PC-3 (cell line): ENCODE measurements around the gene NTM.

Experiments
- CTCF ChIP-seq: fragments of 300-600 bp; sonication (generic); conservative IDR thresholded peaks from 2 replicates; pipeline ENCODE4 v1.5.1; 2017; ENCODE audit warnings: antibody characterized with exemption, low read depth, mild to moderate bottlenecking, low read length
- EZH2 ChIP-seq: fragments of 300-600 bp; sonication (generic); IDR thresholded peaks from one replicate; pipeline ENCODE4 v1.6.1; 2017; ENCODE audit warnings: antibody characterized with exemption, mild to moderate bottlenecking, low read length; ENCODE audit not compliant: unreplicated experiment

DNA sequence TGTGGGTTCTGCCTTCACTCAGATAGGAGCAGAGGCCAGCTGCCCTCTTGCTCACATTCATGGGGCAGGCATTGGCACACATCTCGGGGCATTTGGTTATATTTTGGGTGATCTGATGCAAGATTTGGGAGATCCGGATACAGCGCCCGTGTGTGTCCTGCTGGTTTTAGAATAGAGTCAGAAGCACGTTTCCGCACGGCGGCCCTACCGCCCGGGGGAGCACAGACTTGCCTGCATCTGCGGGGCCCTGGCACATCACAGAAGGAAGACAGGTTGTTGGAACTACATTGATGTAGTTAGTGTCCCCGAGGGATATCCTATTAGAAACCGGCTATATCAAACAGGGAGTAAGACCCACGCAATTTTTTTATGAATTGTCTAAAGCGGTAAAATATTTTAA is 982.8 kb downstream of the NTM start:
- TF ChIP-seq CTCF (no peak), EZH2 (no peak)
